ENCODE data around the gene FAM227B.

The FAM227B gene

DNA sequence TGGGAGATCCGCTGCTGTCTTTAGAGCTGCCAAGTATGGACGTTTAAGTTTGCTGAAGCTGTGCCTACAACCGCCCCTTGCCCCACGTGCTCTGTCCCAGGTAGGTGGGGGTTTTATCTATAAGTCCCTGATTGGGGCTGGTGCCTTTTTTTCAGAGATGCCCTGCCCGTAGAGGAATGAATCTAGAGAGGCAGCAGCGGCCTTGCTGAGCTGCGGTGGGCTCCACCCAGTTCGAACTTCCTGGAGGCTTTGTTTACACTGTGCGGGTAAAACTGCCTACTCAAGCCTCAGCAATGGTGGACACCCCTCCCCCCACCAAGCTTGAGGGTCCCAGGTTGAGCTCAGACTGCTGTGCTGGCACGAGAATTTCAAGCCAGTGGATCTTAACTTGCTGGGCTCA, 281.0 kb downstream of the FAM227B start:
- TF ChIP-seq CTCF (IDR thresholded peaks at IDR 0.05; ENCODE audit: extremely low read depth, insufficient read depth, missing control alignments), result no peak
- DNase-seq (ENCODE audit: low spot score), result no peak
- in situ Hi-C loops (cut with MboI; ENCODE audit: low pct_unique_long_range_greater_than_20kb, low sequenced_read_pairs, unreplicated experiment), result no loop called here

- in situ Hi-C loops (cut with MboI; ENCODE audit: low pct_unique_long_range_greater_than_20kb, low sequenced_read_pairs, unreplicated experiment), result no loop called here
- TF ChIP-seq CTCF (IDR thresholded peaks at IDR 0.05; ENCODE audit: extremely low read depth, insufficient read depth, missing control alignments), result no peak
- no peak for DNase-seq (ENCODE audit: low spot score)
These were observed 288.7 kb downstream of the FAM227B start for GRCh38 chr15:49331951-49332350.

DNA sequence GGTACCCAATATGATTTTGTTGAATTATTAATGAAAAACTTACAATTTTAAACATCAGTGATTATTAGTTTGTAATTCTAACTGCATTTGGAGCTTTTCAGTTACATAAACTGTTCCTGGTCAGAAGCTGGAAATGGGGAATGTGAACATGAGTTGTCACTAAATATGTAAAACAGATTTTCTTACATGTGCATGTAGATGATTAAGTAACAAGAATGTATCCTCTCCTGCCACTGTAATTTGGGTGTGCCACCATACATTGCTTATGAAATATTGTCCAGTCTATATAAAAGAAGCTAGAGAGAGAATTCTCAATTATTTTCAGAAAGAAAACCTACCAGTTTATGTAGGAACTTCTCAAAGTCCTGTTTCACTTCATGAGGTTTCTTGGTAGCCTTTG, 289.2 kb downstream of the FAM227B start:
- in situ Hi-C loops (cut with MboI; ENCODE audit: low pct_unique_long_range_greater_than_20kb, low sequenced_read_pairs, unreplicated experiment), result no loop called here
- DNase-seq (ENCODE audit: low spot score), result no peak
- no peak for TF ChIP-seq CTCF (IDR thresholded peaks at IDR 0.05; ENCODE audit: extremely low read depth, insufficient read depth, missing control alignments)

DNA sequence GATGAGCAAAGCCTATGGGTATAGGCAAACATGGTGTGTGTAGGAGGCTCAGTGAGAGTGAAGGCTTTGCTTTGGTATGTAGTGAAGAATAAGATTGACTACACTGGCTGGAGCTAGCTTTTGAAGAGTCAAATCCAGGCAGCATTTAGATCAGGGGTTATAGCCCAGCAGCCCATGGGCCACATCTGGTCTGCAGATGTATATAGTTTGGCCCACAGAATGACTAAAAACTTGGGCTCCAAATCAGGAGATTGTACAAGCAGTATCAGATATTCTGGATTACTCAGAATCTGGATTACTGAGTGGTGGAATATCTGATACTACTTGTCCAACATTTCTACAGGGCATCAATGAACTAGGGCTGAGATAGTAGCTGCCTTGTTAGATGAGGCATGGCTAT, 290.5 kb downstream of the FAM227B start:
- no peak for DNase-seq (ENCODE audit: low spot score)
- in situ Hi-C loops (cut with MboI; ENCODE audit: low pct_unique_long_range_greater_than_20kb, low sequenced_read_pairs, unreplicated experiment), result no loop called here
- no peak for TF ChIP-seq CTCF (IDR thresholded peaks at IDR 0.05; ENCODE audit: extremely low read depth, insufficient read depth, missing control alignments)

GRCh38 chr15:49328941-49329340, 291.7 kb downstream of the FAM227B start:
- TF ChIP-seq CTCF (IDR thresholded peaks at IDR 0.05; ENCODE audit: extremely low read depth, insufficient read depth, missing control alignments), result no peak
- in situ Hi-C loops (cut with MboI; ENCODE audit: low pct_unique_long_range_greater_than_20kb, low sequenced_read_pairs, unreplicated experiment), result no loop called here
- DNase-seq (ENCODE audit: low spot score), result no peak

GRCh38 chr15:49327927-49328326, 292.7 kb downstream of the FAM227B start:
- in situ Hi-C loops (cut with MboI; ENCODE audit: low pct_unique_long_range_greater_than_20kb, low sequenced_read_pairs, unreplicated experiment), result no loop called here
- DNase-seq (ENCODE audit: low spot score), result no peak
- TF ChIP-seq CTCF (IDR thresholded peaks at IDR 0.05; ENCODE audit: extremely low read depth, insufficient read depth, missing control alignments), result no peak

- in situ Hi-C loops (cut with MboI; ENCODE audit: low pct_unique_long_range_greater_than_20kb, low sequenced_read_pairs, unreplicated experiment), result no loop called here
- no peak for DNase-seq (ENCODE audit: low spot score)
- no peak for TF ChIP-seq CTCF (IDR thresholded peaks at IDR 0.05; ENCODE audit: extremely low read depth, insufficient read depth, missing control alignments)
These were observed 297.4 kb downstream of the FAM227B start for GRCh38 chr15:49323207-49323606.
